Activated CD4-positive, alpha-beta T cell treated with anti-CD3 and anti-CD28 coated beads for 24 hours (primary cell): ENCODE results near the gene CARS1.
A peak's percentile ranks its signal among the peaks of the same experiment; 100 is the strongest.

Source experiments
- DNase-seq, 2 donors: peaks; one replicate each; pipeline ENCODE4 v3.0.0-alpha.2; 2020; ENCODE audit warnings: low read depth in 2 of 2

Gene CARS1

DNA sequence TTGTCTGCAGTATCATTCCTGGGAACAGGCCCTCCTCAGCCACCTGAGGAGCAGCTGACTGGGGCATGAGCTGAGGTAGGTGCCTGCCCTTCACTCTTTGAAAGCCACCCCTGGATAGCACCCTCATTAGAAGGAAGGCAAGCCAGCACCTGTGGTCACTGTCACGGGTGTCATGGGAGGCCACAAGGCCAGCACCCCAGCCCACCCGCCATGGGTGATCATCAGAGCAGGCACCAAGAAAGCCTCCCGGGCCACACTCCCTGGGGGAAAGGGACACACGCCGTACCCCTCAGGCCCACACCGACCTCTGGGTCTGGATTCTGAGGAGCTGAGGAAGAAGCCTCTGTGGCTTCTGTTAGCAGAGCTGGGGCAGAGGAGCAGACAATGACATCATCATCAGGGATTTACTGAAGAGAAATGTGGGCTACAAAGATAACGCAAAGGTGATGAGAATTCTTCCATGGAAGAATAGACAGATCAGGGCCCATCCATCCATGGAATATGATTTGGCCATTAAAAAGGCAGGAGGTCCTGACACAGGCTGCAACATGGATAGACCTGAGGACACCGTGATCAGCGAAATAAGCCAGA, 48.4 kb downstream of the CARS1 start:
- no peak for DNase-seq

DNA sequence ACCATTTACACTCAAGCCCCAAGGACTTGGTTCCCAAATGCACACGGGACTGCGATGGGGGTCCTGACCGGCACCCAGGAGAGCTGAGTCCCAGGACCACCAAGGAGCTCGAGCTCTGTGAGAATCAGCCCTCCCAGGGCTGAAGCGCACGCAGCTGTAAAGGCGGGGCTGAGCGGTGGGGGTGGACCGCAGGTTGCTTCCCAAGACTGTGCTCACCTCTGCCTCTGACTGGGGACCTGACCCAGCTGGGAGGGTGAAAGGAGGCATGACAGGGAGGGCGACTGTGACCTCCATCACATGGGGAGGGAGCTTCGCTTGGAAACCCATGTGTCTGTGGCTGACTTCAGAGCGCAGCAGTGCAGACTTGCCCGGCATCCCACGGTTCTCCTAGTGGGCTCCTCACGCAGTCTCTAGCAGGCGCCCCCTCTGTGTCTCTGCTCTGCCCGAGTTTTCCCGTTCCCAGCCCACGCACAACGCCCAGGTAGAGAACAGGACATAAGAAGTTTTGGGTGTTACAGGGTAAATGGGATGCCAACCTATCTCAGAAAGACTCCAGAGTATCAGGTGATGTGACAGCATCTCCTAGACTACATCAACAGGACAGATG, 49.7 kb downstream of the CARS1 start:
- DNase-seq: no peak

DNA sequence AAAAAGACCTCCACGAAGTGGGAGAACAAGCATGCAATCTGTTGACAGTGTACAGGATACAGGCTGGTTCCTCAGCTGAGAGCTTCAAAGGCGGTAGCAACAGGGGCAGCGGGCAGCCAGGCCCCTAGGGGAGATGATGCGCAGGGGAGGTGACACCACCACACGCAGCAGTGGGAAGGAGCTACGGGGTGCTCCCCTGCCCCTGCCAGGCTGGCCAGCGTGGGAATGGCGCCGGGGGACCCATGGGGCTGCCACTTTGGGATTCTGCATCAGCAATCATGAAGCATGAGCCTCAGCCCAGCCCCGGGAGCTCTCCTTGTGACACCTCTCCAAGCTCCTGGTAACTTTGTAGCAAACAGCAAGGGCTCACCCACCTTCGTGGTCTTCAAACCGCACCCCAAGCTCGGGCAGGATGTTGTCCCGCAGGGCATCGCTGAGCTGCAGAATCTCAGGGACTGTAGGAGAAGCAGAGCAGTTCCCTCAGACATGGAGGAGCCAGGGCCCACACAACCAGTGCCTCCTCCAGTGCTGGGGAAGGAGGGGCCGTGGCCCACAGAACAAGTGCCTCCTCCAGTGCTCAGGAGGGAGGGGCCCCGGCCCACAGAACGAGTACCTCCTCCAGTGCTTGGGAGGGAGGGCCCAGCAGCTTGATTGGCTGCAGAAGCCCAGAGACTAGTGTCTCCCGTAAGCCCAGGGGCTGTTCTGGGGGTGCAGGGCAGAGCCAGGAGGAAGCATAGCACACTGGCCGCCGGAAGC, 50.5 kb downstream of the CARS1 start:
- no peak for DNase-seq

- no peak for DNase-seq
Measured at GRCh38 chr11:3004481-3004880, 52.7 kb downstream of the CARS1 start.

DNA sequence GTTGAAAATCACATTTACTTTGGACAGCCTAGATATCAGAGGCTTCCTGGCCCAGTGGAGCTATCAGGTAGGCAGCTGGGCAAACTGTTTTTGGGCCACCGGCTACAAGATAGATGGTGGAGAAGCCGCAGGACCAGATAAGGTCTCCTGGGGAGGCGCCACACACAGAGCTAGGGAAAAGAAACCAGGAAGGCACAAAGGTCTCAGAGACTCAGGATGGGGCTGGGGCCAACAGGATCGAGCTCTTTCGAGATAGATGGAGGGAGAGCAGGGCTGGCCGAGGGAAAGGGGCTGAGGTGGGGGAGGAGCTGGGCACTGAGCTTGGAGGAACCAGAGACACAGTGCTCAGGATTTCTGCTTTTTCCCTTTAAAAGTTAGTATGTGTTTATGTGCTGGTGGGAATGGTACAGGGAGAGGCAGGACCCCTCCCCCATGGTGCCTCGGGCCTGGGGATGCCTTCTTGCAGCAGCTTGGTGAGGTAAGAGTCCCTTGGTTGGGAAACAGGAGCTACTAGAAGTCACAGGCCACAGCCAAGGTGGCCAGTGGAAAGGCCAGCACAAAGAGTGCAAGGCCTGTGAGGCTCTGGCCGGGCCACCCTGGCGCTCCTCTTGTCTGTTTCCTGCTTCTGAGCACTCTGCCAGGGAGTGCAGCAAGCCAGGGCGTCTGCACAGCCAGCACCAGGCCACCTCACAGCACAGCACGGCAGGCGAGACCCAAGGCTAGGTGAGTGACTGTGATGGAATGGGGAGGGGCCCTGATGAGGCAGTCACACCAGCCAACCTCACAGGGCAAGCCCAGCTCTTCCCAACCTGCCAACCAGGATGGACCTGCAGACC, 53.6 kb downstream of the CARS1 start:
- DNase-seq: no peak

GRCh38 chr11:3002871-3003270, 54.4 kb downstream of the CARS1 start:
- no peak for DNase-seq

GRCh38 chr11:3002351-3002861, 54.8 kb downstream of the CARS1 start:
- DNase-seq: no peak

- DNase-seq: no peak
Measured at GRCh38 chr11:3001496-3001895, 55.7 kb downstream of the CARS1 start.

GRCh38 chr11:3000032-3000961, 56.9 kb downstream of the CARS1 start:
- no peak for DNase-seq

GRCh38 chr11:2999464-2999998, 57.7 kb downstream of the CARS1 start:
- no peak for DNase-seq

DNA sequence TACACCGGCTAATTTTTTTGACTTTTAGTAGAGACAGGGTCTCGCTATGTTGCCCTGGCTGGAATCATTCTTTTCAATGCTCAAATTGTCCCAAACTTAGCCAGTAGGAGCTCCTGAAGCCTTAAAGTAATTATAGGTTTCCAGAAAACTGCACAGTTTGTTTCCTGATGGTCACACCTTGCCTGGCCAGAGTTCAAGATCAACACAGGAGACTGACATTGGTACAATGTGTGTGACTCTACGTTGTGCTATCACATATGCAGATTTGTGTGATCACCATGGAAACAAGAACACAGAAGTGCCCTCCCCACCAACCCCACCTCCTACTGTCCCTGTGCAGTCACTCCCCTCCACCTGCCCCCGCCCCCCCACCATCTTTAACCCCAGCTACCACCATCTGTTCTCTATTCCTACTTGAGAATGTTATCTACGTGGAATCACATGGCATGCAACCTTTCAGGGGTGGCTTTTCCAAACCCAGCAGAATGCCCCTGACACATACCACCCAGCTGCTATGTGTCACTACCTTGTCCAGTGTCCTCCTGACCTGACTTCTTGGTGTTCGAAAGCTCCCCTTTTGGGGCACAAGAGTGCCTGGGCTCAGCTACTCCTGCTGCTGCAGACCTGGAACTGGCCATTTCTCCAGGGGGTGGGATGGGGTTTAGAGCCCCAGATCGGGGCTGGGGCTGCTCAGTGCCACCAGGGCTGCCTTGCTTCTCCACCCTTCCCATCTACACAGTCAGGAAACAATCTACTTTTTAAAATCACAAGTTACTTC, 59.0 kb downstream of the CARS1 start:
- no peak for DNase-seq

- no peak for DNase-seq
Measured at GRCh38 chr11:2997406-2997805, 59.8 kb downstream of the CARS1 start.

DNA sequence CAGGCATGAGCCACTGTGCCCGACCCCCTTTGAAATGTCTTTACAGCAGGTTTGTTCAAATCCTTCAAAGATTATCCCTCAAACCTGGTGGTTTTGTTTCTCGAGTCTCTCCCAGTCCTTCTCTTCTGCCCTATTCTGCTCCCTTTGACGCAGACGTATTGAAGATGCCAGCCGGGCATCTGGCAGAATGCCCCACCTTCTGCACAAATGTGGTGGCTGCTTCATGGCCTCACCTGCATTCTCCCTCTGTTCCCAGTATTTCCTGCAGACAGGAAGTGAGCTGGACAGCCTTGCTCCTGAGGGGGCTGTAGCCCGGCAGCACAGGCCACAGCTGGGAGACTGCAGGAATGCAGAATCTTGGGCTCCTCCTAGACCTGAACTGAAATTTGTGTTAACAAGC, 60.2 kb downstream of the CARS1 start:
- DNase-seq: no peak

- no peak for DNase-seq
Measured at GRCh38 chr11:2995893-2996554, 61.2 kb downstream of the CARS1 start.

GRCh38 chr11:2995031-2995561, 62.1 kb downstream of the CARS1 start:
- no peak for DNase-seq

- no peak for DNase-seq
Measured at GRCh38 chr11:2994336-2994730, 62.9 kb downstream of the CARS1 start.

GRCh38 chr11:2992997-2993325, 64.3 kb downstream of the CARS1 start:
- no peak for DNase-seq

DNA sequence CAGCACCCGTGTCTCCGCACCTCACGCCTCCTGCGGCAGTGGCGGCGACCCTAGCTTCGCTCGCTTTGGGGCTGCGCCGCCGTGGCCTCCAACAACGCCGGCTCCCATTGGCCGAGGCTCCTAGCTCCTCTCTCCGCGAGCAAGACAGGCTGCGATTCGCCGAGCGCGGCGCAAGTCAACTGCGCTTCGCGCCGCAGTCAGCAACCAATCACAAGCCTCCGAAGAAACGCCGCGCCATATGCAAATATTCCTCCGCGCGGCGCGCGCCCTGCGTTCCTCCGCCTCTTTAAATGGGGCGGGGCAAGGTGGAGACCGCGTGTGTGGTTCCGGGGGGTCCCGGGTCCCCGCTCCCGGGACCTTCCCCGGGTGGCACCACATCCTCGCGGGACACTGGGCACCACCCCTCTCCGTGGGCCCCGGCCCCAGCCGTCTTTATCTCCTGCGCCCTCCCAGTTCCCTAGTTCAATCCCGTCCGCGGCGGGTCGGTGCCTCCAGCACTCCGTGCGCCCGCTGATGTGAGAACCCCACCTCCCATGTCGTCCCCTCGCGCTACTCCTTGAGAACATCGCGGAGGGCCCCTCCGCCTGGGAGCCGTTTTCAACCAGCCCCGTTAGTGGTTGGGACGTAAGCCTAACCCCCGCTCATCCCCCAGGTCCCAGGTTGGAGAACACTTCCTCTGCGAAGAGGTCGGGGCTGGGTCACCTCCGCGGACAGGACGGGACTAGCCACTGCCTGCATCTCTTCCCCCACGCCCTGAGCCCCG, 64.8 kb downstream of the CARS1 start, which contains the start of gene NAP1L4:
TSS of gene NAP1L4 (minus strand) at position 96 of the 763 bp plus-strand sequence. CDS start 13,109 bp downstream, outside the sequence.
- DNase-seq: peak; percentile 93
